ENCODE results near the gene SOX18. TPM values are rescaled to one million over a fixed set of nuclear protein-coding genes. Genes with fewer than 3 reads are reported as not detected.

Gene SOX18
- total RNA-seq, 1 donor from 2014 or later: 82.5 TPM

GRCh38 chr20:64051561-64052325, 2.3 kb upstream of the SOX18 start:
- DNase-seq: peak; percentile 71

GRCh38 chr20:64051033-64051452, 1.6 kb upstream of the SOX18 start:
- DNase-seq: no peak

GRCh38 chr20:64050261-64051032, 1.0 kb upstream of the SOX18 start:
- no peak for DNase-seq

- DNase-seq: peak; percentile 51
Observed at GRCh38 chr20:64049878-64050260, 430 bp upstream of the SOX18 start.

- peak; percentile 49 for DNase-seq
Observed at GRCh38 chr20:64048402-64049044, 916 bp downstream of the SOX18 start.

GRCh38 chr20:64047968-64048401, 1.5 kb downstream of the SOX18 start:
- no peak for DNase-seq

- no peak for DNase-seq
Observed at GRCh38 chr20:64047046-64047389, 2.4 kb downstream of the SOX18 start.

- DNase-seq: peak; percentile 54
Observed at GRCh38 chr20:64045346-64046011, 4.0 kb downstream of the SOX18 start.

GRCh38 chr20:64044484-64045247, 4.8 kb downstream of the SOX18 start:
- DNase-seq: peak; percentile 88

GRCh38 chr20:64043768-64044167, 5.7 kb downstream of the SOX18 start:
- no peak for DNase-seq

GRCh38 chr20:64042054-64042781, 7.2 kb downstream of the SOX18 start:
- DNase-seq: peak; percentile 70

- DNase-seq: no peak
Observed at GRCh38 chr20:64041781-64042053, 7.7 kb downstream of the SOX18 start.

- DNase-seq: no peak
Observed at GRCh38 chr20:64041040-64041780, 8.2 kb downstream of the SOX18 start.

- DNase-seq: no peak
Observed at GRCh38 chr20:64040231-64041039, 9.0 kb downstream of the SOX18 start.

- no peak for DNase-seq
Observed at GRCh38 chr20:64039293-64040160, 9.9 kb downstream of the SOX18 start.

GRCh38 chr20:64038565-64039292, 10.7 kb downstream of the SOX18 start:
- peak; percentile 96 for DNase-seq

GRCh38 chr20:64038224-64038564, 11.2 kb downstream of the SOX18 start:
- no peak for DNase-seq

GRCh38 chr20:64037498-64038213, 11.8 kb downstream of the SOX18 start:
- DNase-seq: peak; percentile 41
